Mucosa of rectum (tissue), 2 donors: ENCODE measurements around the gene TBX10.
"Not testable (repeated sequence)": the region's sequence is repeated elsewhere in the genome, so short reads cannot be mapped to it uniquely, and the experiment has no call there.

Experiments used
- H3K27ac ChIP-seq, 2 donors: one replicate each; pipeline ENCODE4 v1.7.0; 2013; ENCODE audit warnings: inconsistent platforms in 2 of 2, low read depth in 2 of 2, low read length in 2 of 2
- H3K27me3 ChIP-seq, 2 donors: one replicate each; pipeline ENCODE4 v1.7.0; 2013; ENCODE audit warnings: low read length in 2 of 2; ENCODE audit not compliant: control insufficient read depth in 2 of 2, insufficient read depth in 2 of 2
- H3K36me3 ChIP-seq, 2 donors: one replicate each; pipeline ENCODE4 v1.7.0; 2013; ENCODE audit warnings: low read length in 2 of 2; ENCODE audit not compliant: control insufficient read depth in 2 of 2, insufficient read depth in 2 of 2
- H3K4me1 ChIP-seq, 2 donors: one replicate each; pipeline ENCODE4 v1.7.0; 2013; ENCODE audit warnings: low read length in 2 of 2, mild to moderate bottlenecking in 1 of 2; ENCODE audit not compliant: control insufficient read depth in 2 of 2, insufficient read depth in 2 of 2
- H3K4me3 ChIP-seq, 2 donors: one replicate each; pipeline ENCODE4 v1.7.0; 2013; ENCODE audit warnings: low read length in 2 of 2
- H3K9ac ChIP-seq, 2 donors: one replicate each; pipeline ENCODE4 v1.7.0; 2013; ENCODE audit warnings: low read length in 2 of 2, low read depth in 1 of 2, mild to moderate bottlenecking in 1 of 2
- H3K9me3 ChIP-seq, 2 donors: one replicate each; pipeline ENCODE4 v1.7.0; 2013; ENCODE audit warnings: low read length in 2 of 2; ENCODE audit not compliant: control insufficient read depth in 2 of 2
- donor health status: healthy.
- donor health status: Normal muscosa, but diverticular disease.

Gene TBX10

GRCh38 chr11:67664213-67664585, 24.6 kb upstream of the TBX10 start:
- Histone ChIP-seq H3K36me3 (no peaks in the 10 kb centered on the region), H3K9me3 (no peaks in the 10 kb centered on the region), H3K9ac (no peak overlapping the region), H3K4me1 (peaks cover 0 to 7% of the 10 kb centered on the region in 2 donors), H3K27ac (no peak overlapping the region), H3K4me3 (no peak overlapping the region), H3K27me3 (no peaks in the 10 kb centered on the region)

GRCh38 chr11:67663532-67664212, 24.1 kb upstream of the TBX10 start:
- no peak overlapping the region for H3K4me3 ChIP-seq
- no peak overlapping the region for H3K9ac ChIP-seq
- no peaks in the 10 kb centered on the region for H3K9me3 ChIP-seq
- H3K27me3 ChIP-seq, result no peaks in the 10 kb centered on the region
- peaks cover 0 to 7% of the 10 kb centered on the region in 2 donors for H3K4me1 ChIP-seq
- no peak overlapping the region for H3K27ac ChIP-seq
- H3K36me3 ChIP-seq, result no peaks in the 10 kb centered on the region

- Histone ChIP-seq H3K27ac (no peak overlapping the region), H3K9me3 (no peaks in the 10 kb centered on the region), H3K27me3 (no peaks in the 10 kb centered on the region), H3K36me3 (no peaks in the 10 kb centered on the region), H3K4me1 (peaks cover 0 to 7% of the 10 kb centered on the region in 2 donors), H3K9ac (no peak overlapping the region), H3K4me3 (no peak overlapping the region)
These were observed 23.4 kb upstream of the TBX10 start for GRCh38 chr11:67662835-67663531.

- Histone ChIP-seq H3K27ac (no peak overlapping the region), H3K4me3 (no peak overlapping the region), H3K27me3 (no peaks in the 10 kb centered on the region), H3K4me1 (peaks cover 0 to 7% of the 10 kb centered on the region in 2 donors), H3K9me3 (no peaks in the 10 kb centered on the region), H3K36me3 (no peaks in the 10 kb centered on the region), H3K9ac (no peak overlapping the region)
These were observed 22.7 kb upstream of the TBX10 start for GRCh38 chr11:67662142-67662834.

GRCh38 chr11:67660752-67661151, 21.2 kb upstream of the TBX10 start:
- H3K4me1 ChIP-seq, H3K9me3 ChIP-seq, H3K36me3 ChIP-seq, H3K9ac ChIP-seq, H3K27ac ChIP-seq, H3K4me3 ChIP-seq, H3K27me3 ChIP-seq: not testable (repeated sequence)

- not testable (repeated sequence) for H3K27ac ChIP-seq, H3K27me3 ChIP-seq, H3K36me3 ChIP-seq, H3K9me3 ChIP-seq, H3K4me1 ChIP-seq, H3K4me3 ChIP-seq, H3K9ac ChIP-seq
These were observed 20.1 kb upstream of the TBX10 start for GRCh38 chr11:67659651-67660165.

- Histone ChIP-seq H3K9me3 (no peaks in the 10 kb centered on the region), H3K36me3 (no peaks in the 10 kb centered on the region), H3K4me3 (no peak overlapping the region), H3K27me3 (no peaks in the 10 kb centered on the region), H3K27ac (no peak overlapping the region), H3K4me1 (peaks cover 2 to 3% of the 10 kb centered on the region in 2 donors), H3K9ac (no peak overlapping the region)
These were observed 17.7 kb upstream of the TBX10 start for GRCh38 chr11:67657300-67657699.

GRCh38 chr11:67656278-67656922, 16.8 kb upstream of the TBX10 start:
- Histone ChIP-seq H3K27me3 (no peaks in the 10 kb centered on the region), H3K9ac (no peak overlapping the region), H3K9me3 (no peaks in the 10 kb centered on the region), H3K36me3 (no peaks in the 10 kb centered on the region), H3K4me1 (peaks cover 2 to 3% of the 10 kb centered on the region in 2 donors), H3K4me3 (no peak overlapping the region), H3K27ac (no peak overlapping the region)

- H3K9ac ChIP-seq, result no peak overlapping the region
- H3K9me3 ChIP-seq, result no peaks in the 10 kb centered on the region
- H3K27me3 ChIP-seq, result peaks cover 0 to 2% of the 10 kb centered on the region in 2 donors
- peaks cover 8 to 11% of the 10 kb centered on the region in 2 donors for H3K4me1 ChIP-seq
- H3K27ac ChIP-seq, result peak overlapping the region in 1 of 2 donors; percentile 16
- no peak overlapping the region for H3K4me3 ChIP-seq
- H3K36me3 ChIP-seq, result no peaks in the 10 kb centered on the region
These were observed 14.7 kb upstream of the TBX10 start for GRCh38 chr11:67654225-67654624.
